SU-DHL-6 (cell line): ENCODE measurements around the gene GNL2.

ENCODE experiments used
- H2AFZ ChIP-seq: fragments of 200-600 bp; sonication (generic); 2 replicates; pipeline ENCODE4 v1.6.1; 2014; ENCODE audit warnings: low read depth, mild to moderate bottlenecking, moderate library complexity, mixed read lengths, antibody characterized with exemption, low read length; ENCODE audit not compliant: severe bottlenecking
- H3F3A ChIP-seq: fragments of 200-600 bp; shearing (Covaris generic); 2 replicates; pipeline ENCODE4 v1.6.0; 2016; ENCODE audit warnings: antibody characterized with exemption, mild to moderate bottlenecking; ENCODE audit not compliant: insufficient read depth
- H3K27ac ChIP-seq: fragments of 200-600 bp; sonication (generic); 2 replicates; pipeline ENCODE4 v1.5.1; 2016; ENCODE audit warnings: low read depth, mild to moderate bottlenecking, low read length, moderate library complexity, mixed read lengths
- H3K27me3 ChIP-seq: fragments of 200-600 bp; sonication (generic), shearing (Covaris generic); 2 replicates; pipeline ENCODE4 v1.6.0; 2014; ENCODE audit warnings: mild to moderate bottlenecking, low read length
- H3K36me3 ChIP-seq: fragments of 200-600 bp; sonication (generic); 2 replicates; pipeline ENCODE4 v1.6.1; 2014; ENCODE audit warnings: mild to moderate bottlenecking, low read length, mixed read lengths
- H3K4me2 ChIP-seq: fragments of 300-600, 200-600 bp; shearing (Covaris generic), sonication (generic); 2 replicates; pipeline ENCODE4 v1.6.0; 2014; ENCODE audit warnings: low read length, low read depth, mild to moderate bottlenecking; ENCODE audit not compliant: poor library complexity, severe bottlenecking
- H3K4me3 ChIP-seq: fragments of 200-600 bp; sonication (generic); 2 replicates; pipeline ENCODE4 v1.5.1; 2014; ENCODE audit warnings: antibody characterized with exemption, low read length, mild to moderate bottlenecking, mixed read lengths; ENCODE audit not compliant: insufficient read depth, poor library complexity, severe bottlenecking
- H3K79me2 ChIP-seq: fragments of 200-600 bp; sonication (generic); 2 replicates; pipeline ENCODE4 v1.6.1; 2014; ENCODE audit warnings: mild to moderate bottlenecking, low read length, moderate library complexity; ENCODE audit not compliant: insufficient read depth
- H3K9ac ChIP-seq: fragments of 200-600 bp; sonication (generic); 2 replicates; pipeline ENCODE4 v1.7.0; 2014; ENCODE audit warnings: mild to moderate bottlenecking, low read length
- H3K9me2 ChIP-seq: fragments of 200-600 bp; sonication (generic); replicated peaks from 2 replicates; pipeline ENCODE4 v1.6.1; 2014; ENCODE audit warnings: low read length; ENCODE audit not compliant: insufficient read depth
- H3K9me3 ChIP-seq: fragments of 200-600 bp; sonication (generic); 2 replicates; pipeline ENCODE4 v1.6.1; 2014; ENCODE audit warnings: low read length, mixed read lengths; ENCODE audit not compliant: insufficient read depth
- H4K20me1 ChIP-seq: fragments of 200-600 bp; sonication (generic); 2 replicates; pipeline ENCODE4 v1.6.1; 2014; ENCODE audit warnings: low read depth, mild to moderate bottlenecking, antibody characterized with exemption, low read length, moderate library complexity, mixed read lengths
- CTCF ChIP-seq: fragments of 200-600 bp; sonication (generic); IDR thresholded peaks from one replicate; pipeline ENCODE4 v1.5.1; 2017; ENCODE audit warnings: antibody characterized with exemption, mild to moderate bottlenecking, low read length, moderate library complexity; ENCODE audit not compliant: insufficient read depth, poor library complexity, severe bottlenecking
- EZH2phosphoT487 ChIP-seq: fragments of 200-600 bp; sonication (generic), shearing (Covaris generic); conservative IDR thresholded peaks from 2 replicates; pipeline ENCODE4 v1.6.1; 2018; ENCODE audit warnings: mild to moderate bottlenecking, antibody characterized with exemption, low read length, moderate library complexity, mixed read lengths

The GNL2 gene

GRCh38 chr1:37575692-37576091 lies 20.0 kb downstream of the GNL2 start:
- H3K9me3 ChIP-seq: no peaks in the 10 kb centered on the region
- no peak overlapping the region for H3K4me2 ChIP-seq
- H3K4me3 ChIP-seq: no peak overlapping the region
- TF ChIP-seq EZH2phosphoT487: no peak
- no peak for TF ChIP-seq CTCF
- peaks cover 37% of the 10 kb centered on the region for H3K36me3 ChIP-seq
- H3K79me2 ChIP-seq: no peaks in the 10 kb centered on the region
- no peak overlapping the region for H3K9ac ChIP-seq
- no peaks in the 10 kb centered on the region for H3K27me3 ChIP-seq
- H4K20me1 ChIP-seq: no peaks in the 10 kb centered on the region
- H3F3A ChIP-seq: no peaks in the 10 kb centered on the region
- H3K9me2 ChIP-seq: no peaks in the 10 kb centered on the region
- H3K27ac ChIP-seq: no peak overlapping the region
- H2AFZ ChIP-seq: no peak overlapping the region

- no peaks in the 10 kb centered on the region for H3F3A ChIP-seq
- no peaks in the 10 kb centered on the region for H3K9me2 ChIP-seq
- H3K4me2 ChIP-seq: no peak overlapping the region
- H3K79me2 ChIP-seq: no peaks in the 10 kb centered on the region
- no peak overlapping the region for H3K9ac ChIP-seq
- H3K36me3 ChIP-seq: peaks cover 31% of the 10 kb centered on the region
- no peak overlapping the region for H3K4me3 ChIP-seq
- H2AFZ ChIP-seq: no peak overlapping the region
- H3K27ac ChIP-seq: no peak overlapping the region
- no peak for TF ChIP-seq CTCF
- no peak for TF ChIP-seq EZH2phosphoT487
- H4K20me1 ChIP-seq: no peaks in the 10 kb centered on the region
- H3K27me3 ChIP-seq: no peaks in the 10 kb centered on the region
- H3K9me3 ChIP-seq: no peaks in the 10 kb centered on the region
These were observed 20.8 kb downstream of the GNL2 start for GRCh38 chr1:37574834-37575480.

- Histone ChIP-seq H3K27me3 (no peaks in the 10 kb centered on the region), H3F3A (no peaks in the 10 kb centered on the region), H3K9me3 (no peaks in the 10 kb centered on the region), H3K9me2 (no peaks in the 10 kb centered on the region), H4K20me1 (no peaks in the 10 kb centered on the region), H3K9ac (no peak overlapping the region), H3K27ac (no peak overlapping the region), H3K36me3 (peaks cover 38% of the 10 kb centered on the region), H3K4me2 (no peak overlapping the region), H2AFZ (no peak overlapping the region), H3K79me2 (no peaks in the 10 kb centered on the region), H3K4me3 (no peak overlapping the region)
- no peak for TF ChIP-seq CTCF
- TF ChIP-seq EZH2phosphoT487: no peak
These were observed 25.0 kb downstream of the GNL2 start for GRCh38 chr1:37570528-37571334.
